ENCODE results near the gene LZTR1. TPM values are rescaled to one million over a fixed set of nuclear protein-coding genes. Genes with fewer than 3 reads are reported as not detected.

Gene LZTR1
- total RNA-seq, 1 experiment from 2014 or later = 40.2 TPM

GRCh38 chr22:20959578-20960461 lies 22.3 kb upstream of the LZTR1 start:
- intact Hi-C loops (cut with micrococcal nuclease; ENCODE audit: unreplicated experiment) (no loop called here), in situ Hi-C loops (cut with HindIII; ENCODE audit: low pct_unique_long_range_greater_than_20kb, low sequenced_read_pairs) (no loop called here)
- Histone ChIP-seq H3K36me3 (ENCODE audit: control insufficient read depth, insufficient read depth, low read length) (no peaks in the 10 kb centered on the region; the same call in 1 of the 2 replicates), H3K4me1 (ENCODE audit: control insufficient read depth, insufficient read depth, low read length) (peaks cover 9% of the 10 kb centered on the region), H3K27me3 (ENCODE audit: control insufficient read depth, insufficient read depth, low read length) (no peaks in the 10 kb centered on the region), H3K9me3 (ENCODE audit: control insufficient read depth, insufficient read depth, low read depth, low read length) (no peaks in the 10 kb centered on the region), H3K4me3 (ENCODE audit: low read depth in 2 of 2, low read length in 2 of 2) (no peak overlapping the region), H3K27ac (ENCODE audit: low read length) (no peak overlapping the region)
- no peak for TF ChIP-seq TCF7L2 (IDR thresholded peaks at IDR 0.05; ENCODE audit: low read depth, low read length)
- TF ChIP-seq SIN3A (IDR thresholded peaks at IDR 0.05; ENCODE audit: borderline replicate concordance, insufficient read depth, low read depth, low read length) = no peak
- no peak for TF ChIP-seq REST (IDR thresholded peaks at IDR 0.05; ENCODE audit: insufficient read depth in 1 of 2, low read depth in 2 of 2, low read length in 1 of 2)
- TF ChIP-seq CTCF (IDR thresholded peaks at IDR 0.05) = no peak
- ChIA-PET CTCF (no interaction called here), POLR2A (interaction anchor here (0.5 kb wide), 1 partner anchor 22 kb away, joined by 6 read pairs; no protein-coding TSS in a partner anchor)
- BruUV-seq (replicated peaks) = no TSS peak
- no peak for ATAC-seq
- DNase-seq (ENCODE audit: low read depth, low spot score) = no peak

GRCh38 chr22:20960609-20961008 lies 21.5 kb upstream of the LZTR1 start:
- H3K27ac ChIP-seq (ENCODE audit: low read length) = no peak overlapping the region
- no peaks in the 10 kb centered on the region for H3K27me3 ChIP-seq (ENCODE audit: control insufficient read depth, insufficient read depth, low read length)
- in situ Hi-C loops (cut with HindIII; ENCODE audit: low pct_unique_long_range_greater_than_20kb, low sequenced_read_pairs) = no loop called here
- no peaks in the 10 kb centered on the region for H3K9me3 ChIP-seq (ENCODE audit: control insufficient read depth, insufficient read depth, low read depth, low read length)
- peaks cover 9% of the 10 kb centered on the region for H3K4me1 ChIP-seq (ENCODE audit: control insufficient read depth, insufficient read depth, low read length)
- TF ChIP-seq REST (IDR thresholded peaks at IDR 0.05; ENCODE audit: insufficient read depth in 1 of 2, low read depth in 2 of 2, low read length in 1 of 2) (no peak), CTCF (IDR thresholded peaks at IDR 0.05) (no peak), TCF7L2 (IDR thresholded peaks at IDR 0.05; ENCODE audit: low read depth, low read length) (no peak), POLR2AphosphoS5 (IDR thresholded peaks at IDR 0.05; ENCODE audit: low read depth, low read length) (no peak), SIN3A (IDR thresholded peaks at IDR 0.05; ENCODE audit: borderline replicate concordance, insufficient read depth, low read depth, low read length) (no peak)
- POLR2A ChIA-PET = no interaction called here
- CTCF ChIA-PET = no interaction called here
- DNase-seq (ENCODE audit: low read depth, low spot score) = no peak
- intact Hi-C loops (cut with micrococcal nuclease; ENCODE audit: unreplicated experiment) = no loop called here
- no peaks in the 10 kb centered on the region; the same call in 1 of the 2 replicates for H3K36me3 ChIP-seq (ENCODE audit: control insufficient read depth, insufficient read depth, low read length)
- no TSS peak for BruUV-seq (replicated peaks)
- H3K4me3 ChIP-seq (ENCODE audit: low read depth in 2 of 2, low read length in 2 of 2) = no peak overlapping the region
- ATAC-seq = no peak

All from Panc1 (cell line).